IPS-18c (cell line): ENCODE data around the gene ZNF41.
"Not testable (repeated sequence)": the region's sequence is repeated elsewhere in the genome, so short reads cannot be mapped to it uniquely, and the experiment has no call there.

Source experiments
- H3K4me3 ChIP-seq: 2 replicates; pipeline ENCODE4 v1.7.0; 2013; ENCODE audit warnings: low read depth, mild to moderate bottlenecking, low read length, moderate library complexity; ENCODE audit not compliant: insufficient read depth
- H3K9me3 ChIP-seq: one replicate; pipeline ENCODE4 v1.6.1; 2013; ENCODE audit warnings: mild to moderate bottlenecking, low read length, moderate library complexity; ENCODE audit not compliant: control insufficient read depth, insufficient read depth

Gene ZNF41

DNA sequence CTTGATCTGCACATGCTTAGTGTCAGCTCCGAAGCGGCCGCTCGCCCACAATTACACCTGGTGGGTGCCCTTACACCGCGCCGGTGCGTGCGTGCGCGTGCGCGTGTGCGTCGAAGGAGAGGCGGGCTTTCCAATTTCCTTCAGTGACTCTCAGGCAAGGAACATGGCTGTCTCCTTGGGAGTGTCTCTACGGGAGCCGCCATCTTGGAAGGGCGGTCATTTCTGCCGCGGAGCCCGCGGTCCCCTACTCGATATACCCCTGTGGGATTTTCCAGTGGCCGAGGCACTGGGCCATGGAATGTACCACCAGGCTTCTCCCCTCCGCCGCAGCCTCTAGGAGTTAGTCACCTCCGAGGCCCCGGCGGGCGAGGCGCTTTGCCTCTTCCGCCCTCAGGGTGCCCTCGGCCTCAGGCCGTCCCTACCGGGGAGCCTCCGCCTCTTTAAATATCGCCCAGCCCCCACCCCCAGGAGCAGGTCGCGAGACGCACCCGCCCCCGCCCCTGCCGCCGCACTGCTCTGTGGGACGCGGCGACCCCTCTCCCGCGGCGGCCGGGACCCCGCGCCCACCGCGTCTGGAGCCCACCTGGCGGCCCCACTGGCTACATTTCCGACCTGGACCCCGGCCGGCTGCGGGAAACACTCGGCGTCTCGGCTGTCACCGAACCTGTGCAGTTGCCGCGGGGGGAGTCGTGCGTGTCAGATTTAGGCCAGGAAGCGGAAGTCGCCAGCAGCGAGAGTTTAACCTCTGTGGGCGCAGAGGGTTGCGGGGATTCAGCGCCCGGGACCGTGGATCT, at the start of gene ZNF41:
TSS of gene ZNF41 (minus strand) at position 711 of the 794 bp plus-strand sequence. CDS start 15,741 bp downstream, outside the sequence.
- H3K9me3 ChIP-seq: peaks cover 9% of the 10 kb centered on the region
- peak within 1 kb of the TSS; percentile 77 for H3K4me3 ChIP-seq

DNA sequence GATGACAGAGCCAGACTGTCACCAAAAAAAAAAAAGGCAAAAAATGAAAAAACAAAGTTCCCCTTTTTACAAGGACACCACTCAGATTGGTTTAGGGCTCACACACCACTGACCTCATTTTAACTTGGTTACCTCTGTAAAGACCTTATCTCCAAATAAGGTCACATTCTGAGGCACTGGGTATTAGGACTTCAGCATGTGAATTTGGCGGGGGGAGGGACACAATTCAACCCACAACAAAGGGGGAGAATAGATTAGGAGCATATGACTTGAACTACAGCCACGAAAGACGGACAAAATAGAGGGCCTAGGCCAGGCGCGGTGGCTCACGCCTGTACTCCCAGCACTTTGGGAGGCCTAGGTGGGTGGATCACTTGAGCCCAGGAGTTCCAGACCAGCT, 47.0 kb upstream of the ZNF41 start:
- peaks cover 2% of the 10 kb centered on the region for H3K9me3 ChIP-seq
- H3K4me3 ChIP-seq: no peak overlapping the region

DNA sequence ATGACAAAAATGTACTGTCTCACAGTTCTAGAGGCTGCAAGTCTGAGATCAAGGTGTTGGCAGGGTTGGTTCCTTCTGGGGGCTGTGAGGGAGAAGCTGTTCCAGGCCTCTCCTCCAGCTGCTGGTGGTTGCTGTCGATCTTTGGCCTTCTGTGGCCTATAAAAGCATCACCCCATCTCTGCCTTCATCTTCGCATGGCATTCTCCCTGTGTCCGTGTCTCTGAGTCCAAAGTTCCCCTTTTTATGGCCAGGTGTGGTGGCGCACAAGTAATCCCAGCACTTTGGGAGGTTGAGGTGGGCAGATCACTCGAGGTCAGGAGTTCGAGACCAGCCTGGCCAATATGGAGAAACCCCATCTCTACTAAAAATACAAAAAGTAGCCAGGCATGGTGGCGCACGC, 46.5 kb upstream of the ZNF41 start:
- Histone ChIP-seq H3K9me3 (peaks cover 2% of the 10 kb centered on the region), H3K4me3 (no peak overlapping the region)

DNA sequence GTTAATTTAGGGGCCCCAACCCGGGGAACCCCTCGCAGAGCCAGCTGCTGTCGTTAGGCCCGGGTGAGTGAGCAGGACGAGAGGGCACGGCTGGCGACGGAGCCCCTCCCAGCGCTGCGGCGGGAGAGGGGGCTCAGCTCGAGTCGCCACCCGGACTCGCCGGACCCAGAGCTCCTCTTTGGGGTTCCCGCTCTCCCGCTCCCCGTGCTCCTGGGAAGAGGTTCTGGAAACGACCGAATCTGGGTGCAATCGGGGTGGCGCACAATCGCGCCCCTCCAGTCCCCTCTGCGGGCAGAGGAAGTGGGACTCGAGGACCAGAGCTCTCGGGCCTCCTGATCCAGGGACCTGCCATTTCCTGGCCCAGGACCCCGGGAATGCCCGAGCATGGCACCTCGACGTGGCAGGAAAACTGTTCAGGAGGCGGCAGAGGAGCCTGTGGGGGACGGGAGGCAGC, 40.7 kb upstream of the ZNF41 start:
- Histone ChIP-seq H3K4me3 (peak overlapping the region; percentile 50), H3K9me3 (no peaks in the 10 kb centered on the region)

DNA sequence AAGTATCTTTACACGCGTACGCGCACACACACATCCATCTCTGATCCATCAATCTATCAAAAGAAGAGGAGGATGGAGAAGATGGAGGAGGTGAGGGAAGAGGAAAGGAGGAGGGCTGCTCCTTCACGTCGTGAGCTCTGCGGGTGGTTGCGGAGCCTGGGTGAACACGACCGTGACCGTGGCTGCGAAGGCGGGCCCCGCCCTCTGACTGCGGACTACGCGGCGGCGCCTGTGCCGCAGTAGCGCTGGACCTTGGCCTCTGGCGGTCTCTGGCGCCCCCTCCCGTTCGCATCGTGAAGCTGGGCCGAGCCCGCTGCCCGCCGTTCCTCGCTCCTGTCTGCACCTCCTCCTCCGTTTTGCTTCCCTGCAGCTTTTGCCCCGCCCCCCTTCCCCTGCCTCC, 40.3 kb upstream of the ZNF41 start:
- Histone ChIP-seq H3K4me3 (peak overlapping the region; percentile 50; the same call in 1 of the 2 replicates), H3K9me3 (no peaks in the 10 kb centered on the region)

DNA sequence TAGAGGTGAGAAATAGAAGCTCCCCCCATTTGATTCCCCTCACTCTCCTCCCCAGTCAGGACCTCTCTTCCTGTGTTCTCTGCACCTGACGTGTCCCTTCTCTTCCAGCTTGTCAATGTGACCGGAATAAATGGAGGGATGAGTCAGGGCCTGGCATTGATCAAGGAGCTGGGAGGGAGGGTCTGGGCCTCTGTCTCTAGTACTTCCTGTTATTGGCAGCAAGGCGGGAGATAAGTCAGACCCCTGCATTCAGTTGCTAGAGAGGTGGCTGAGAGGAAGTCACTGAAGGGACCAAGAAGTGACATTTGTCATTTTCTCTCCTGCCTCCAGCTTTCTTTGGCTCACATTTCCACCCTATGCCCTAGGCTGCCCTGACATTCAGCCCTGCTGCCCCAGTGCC, 35.1 kb upstream of the ZNF41 start:
- peaks cover 10% of the 10 kb centered on the region for H3K9me3 ChIP-seq
- H3K4me3 ChIP-seq: no peak overlapping the region

DNA sequence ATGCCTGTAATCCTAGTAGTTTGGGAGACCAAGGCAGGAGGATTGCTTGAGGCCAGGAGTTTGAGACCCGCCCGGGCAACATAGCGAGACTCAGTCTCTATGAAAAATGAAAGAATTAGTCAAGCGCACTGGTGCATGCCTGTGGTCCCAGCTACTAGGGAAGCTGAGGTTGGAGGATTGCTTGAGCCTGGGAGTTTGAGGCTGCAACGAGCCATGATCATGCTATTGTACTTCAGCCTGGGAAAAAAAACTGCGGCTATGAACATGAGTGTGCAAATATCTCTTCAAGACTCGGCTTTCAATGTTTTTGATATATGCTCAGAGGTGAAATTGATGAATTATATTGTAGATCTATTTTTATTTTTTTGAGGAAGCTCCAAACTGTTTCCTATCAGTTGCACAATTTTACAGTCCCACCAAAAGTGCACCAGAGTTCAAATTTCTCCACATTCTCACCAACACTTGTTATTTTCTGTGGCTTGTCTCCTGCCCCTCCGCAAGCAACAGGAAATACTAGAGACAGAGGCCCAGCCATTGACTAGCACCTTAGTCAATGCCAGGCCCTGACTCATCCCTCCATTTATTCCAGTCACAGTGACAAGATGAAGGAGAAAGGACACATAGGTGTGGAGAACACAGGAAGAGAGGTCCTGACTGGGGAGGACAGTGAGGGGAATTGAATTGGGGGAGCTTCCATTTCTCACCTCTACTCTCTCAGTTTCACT, 33.1 kb upstream of the ZNF41 start:
- Histone ChIP-seq H3K9me3 (peaks cover 10% of the 10 kb centered on the region), H3K4me3 (no peak overlapping the region)

DNA sequence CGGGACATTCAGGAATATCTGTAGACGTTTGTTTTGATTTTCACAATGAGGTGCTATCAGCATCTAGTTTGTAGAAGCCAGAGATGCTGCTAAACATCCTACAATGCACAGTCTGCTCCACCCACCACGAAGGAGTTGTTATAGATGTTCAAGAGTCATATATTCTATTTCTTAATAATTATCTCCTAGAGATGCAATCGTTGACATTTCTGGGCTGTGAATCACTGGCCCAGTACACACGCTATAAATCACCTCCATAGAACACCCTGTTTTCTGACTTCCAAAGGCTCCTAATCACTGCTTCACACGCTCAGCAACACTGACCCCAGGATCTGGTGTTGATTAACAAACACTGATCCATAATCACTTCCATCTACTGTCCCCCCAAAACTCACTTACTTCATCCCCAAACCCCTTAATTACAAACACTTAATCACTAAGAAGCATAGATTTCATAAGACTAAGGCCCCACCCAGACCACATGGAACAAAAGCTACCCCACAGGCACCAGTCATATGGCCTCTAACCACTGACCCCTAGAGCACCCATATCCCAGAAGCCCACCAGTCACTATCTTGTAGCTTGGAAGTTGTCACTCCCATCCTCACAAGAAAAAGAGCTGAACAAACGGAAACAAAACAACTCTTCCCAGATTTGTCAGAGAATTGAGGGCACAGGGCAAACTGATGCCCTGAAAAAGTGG, 31.7 kb upstream of the ZNF41 start:
- Histone ChIP-seq H3K4me3 (no peak overlapping the region), H3K9me3 (peaks cover 10% of the 10 kb centered on the region)

DNA sequence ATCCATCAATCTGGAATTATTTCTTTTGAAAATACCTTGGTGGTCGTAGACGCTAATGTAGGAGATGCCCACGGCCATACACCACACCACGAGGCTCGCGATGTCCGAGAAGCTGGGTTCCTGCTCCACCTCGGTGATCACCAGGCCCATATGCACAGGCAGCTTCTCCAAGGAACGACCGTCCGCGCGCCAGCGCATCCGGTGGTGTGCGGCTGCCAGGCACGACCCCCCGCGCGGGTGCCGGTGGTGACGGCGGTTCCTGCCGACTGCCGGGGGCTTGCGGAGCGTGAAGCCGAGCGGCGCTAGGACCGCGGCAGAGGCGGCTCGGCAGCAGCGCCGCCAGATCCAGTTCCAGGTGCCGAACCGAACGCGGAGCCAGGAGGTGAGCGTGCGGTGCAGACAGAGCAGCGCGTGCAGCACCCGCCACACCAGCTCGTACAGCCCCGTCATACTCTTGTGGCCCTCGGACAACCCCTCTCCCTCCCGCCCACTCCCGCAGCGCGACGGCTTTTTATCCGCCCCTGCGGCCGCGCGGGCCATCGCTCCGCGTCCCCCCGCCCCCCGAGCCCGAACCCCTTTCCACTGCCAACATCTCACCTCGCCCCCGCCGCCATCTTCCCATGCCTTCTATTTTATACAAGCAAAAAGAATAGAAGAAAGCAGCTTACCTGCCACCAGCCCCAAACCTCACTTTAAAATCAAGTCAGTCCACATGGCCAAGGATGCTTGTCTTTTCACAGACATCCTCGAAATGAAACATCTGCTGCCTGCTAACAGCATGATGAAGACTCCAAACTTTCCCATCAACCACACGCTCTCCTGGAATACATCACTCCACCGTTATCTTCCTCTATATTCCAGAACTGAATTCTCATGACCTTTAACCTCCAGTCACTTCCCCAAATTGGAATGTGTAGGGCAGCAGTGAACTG, 30.3 kb upstream of the ZNF41 start:
- H3K4me3 ChIP-seq: peak overlapping the region; percentile 2; the same call in 1 of the 2 replicates
- H3K9me3 ChIP-seq: not testable (repeated sequence)

DNA sequence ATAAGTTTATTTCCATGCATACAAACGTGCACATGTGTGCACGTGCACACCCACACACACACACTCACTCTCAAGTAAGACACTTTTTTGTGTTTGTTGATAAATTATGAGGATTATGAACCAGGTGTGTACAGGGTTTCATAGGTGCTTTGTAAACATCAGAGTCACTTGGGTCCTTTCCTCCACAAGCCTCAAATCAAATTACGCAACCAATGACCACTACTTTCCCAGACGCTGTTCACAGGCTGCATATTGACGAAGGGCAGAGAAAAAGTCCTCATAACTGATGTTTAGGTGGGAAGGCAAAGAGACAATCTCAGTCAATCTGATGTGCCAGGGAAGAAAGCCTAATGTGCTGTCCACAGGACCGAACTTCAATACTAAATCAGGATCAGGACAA, 29.4 kb upstream of the ZNF41 start:
- not testable (repeated sequence) for H3K4me3 ChIP-seq, H3K9me3 ChIP-seq

DNA sequence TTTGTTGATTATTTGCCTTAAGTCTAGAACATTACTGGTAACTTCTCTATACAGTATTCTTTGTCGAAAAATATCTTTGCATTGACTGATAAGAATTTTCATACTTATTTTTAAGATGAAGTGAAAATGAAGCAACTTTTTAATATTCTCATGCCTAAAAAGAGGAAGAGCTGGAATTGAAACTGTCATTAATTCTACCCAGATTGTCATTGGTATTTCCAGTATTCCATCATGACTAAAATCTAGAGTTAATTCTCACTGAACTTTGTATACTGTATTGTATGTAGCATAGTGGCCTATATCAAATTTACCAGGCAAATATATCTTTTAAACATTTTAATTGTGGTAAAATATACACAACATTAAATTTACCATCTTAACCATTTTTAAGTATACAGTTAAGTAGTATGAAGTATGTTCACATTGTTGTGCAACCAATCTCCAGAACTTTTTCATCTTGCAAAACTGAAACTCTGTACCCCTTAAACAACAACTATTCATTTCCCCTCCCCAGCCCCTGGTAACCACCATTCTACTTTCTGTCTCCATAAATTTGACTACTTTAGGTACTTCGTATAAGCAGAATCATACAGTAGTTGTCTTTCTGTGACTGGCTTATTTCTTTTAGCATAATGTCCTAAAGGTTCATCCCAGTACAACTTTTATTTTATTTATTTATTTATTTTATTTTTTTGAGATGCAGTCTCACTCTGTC, 24.3 kb upstream of the ZNF41 start:
- Histone ChIP-seq H3K9me3 (no peaks in the 10 kb centered on the region), H3K4me3 (no peak overlapping the region)

DNA sequence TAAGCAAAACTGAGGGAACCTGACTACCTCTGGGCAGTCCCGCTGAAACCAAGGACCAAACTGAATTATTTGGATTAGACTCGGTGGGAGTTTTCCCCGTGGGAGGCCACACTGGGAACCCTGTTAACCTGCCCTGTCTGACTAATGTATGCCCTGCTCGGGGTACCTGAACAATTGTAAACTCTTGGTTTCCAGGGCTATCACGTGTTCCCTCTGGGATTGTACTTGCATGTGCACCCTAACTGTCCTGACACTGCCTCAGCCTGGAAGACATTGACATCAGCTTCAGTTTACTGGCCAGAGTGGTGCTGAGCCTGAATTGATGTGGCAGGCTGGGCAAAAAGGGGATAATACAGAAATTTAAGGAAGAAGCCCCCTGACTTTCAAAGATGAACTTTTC, 20.1 kb upstream of the ZNF41 start:
- no peak overlapping the region for H3K4me3 ChIP-seq

DNA sequence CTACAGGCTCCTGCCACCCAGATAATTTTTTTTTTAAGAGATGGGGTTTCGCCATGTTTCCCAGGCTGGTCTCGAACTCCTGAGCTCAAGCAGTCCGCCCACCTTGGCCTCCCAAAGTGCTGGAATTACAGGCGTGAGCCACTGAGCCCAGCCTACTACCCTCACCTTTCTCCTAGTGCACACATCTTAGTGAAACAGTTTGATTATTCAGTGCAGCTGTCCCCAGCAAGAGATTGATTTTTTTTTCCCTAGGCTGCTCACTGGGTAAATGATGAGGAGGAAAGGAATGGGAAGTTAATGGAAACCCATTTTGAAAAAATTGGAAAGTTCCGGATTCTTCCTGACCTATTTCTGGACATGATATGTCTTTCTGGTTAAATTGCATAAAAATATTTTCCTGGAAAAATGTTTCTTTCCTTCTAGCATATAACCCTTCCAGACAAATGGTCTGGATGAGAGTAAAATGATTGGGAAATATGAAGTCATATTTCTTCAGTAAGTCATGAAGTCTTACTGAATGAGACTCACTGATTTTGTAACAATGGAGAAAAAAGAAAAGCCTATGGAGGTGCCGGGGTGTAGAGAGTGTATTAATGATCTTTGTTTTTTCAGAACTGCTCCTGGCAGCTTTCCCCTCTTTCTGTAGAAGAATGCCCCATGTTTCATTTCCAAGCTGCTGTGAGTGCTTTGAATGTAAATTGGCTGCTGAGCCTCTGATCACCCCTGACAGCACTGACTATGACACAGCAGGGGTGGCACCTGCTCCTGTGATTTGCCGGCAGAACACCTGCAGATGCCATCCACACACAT, 19.5 kb upstream of the ZNF41 start:
- no peak overlapping the region for H3K4me3 ChIP-seq

More for the DNA sequence above, 20.1 kb upstream of the ZNF41 start:
- no peaks in the 10 kb centered on the region for H3K9me3 ChIP-seq

DNA sequence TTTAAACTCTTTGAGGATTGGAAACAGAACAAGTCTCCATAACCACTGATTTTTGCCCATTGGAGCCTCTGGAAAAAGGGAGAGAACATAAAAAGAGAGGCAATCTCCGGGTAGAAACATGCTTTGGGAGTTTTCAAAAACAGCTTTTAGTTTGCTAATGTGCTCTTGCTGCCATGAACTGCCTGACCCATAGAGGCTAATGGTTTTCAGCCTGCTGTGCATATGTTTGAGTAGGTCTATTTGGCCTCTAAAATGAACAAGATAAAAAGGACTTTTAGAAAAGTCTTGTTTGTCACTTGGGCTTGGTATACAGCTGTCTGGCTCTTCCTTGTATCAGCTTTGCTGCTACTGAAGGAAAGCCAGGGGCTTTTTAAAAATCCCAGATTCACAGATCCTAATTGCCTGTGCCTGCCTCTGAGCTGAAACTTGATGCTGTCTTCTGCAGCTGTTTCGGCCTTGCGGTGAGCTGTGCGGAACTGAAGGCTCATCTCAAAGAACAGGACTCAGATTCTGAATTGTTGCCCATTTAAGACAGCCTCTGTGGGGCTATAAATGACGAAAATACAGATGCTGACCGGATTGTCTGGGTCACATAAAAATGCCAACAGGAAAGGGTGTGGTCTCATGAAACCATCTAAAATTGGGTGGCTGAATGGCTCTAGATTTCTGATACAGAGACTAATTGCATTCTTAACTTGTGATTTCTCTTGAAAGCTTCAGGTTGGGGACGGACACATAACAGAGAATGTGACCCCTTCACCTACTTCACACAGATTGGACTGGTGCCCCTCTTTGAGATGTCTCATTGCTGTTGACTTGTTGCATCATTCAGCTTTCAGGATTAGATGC, 18.4 kb upstream of the ZNF41 start:
- no peaks in the 10 kb centered on the region for H3K9me3 ChIP-seq
- H3K4me3 ChIP-seq: no peak overlapping the region

More for the DNA sequence above, 19.5 kb upstream of the ZNF41 start:
- no peaks in the 10 kb centered on the region for H3K9me3 ChIP-seq

DNA sequence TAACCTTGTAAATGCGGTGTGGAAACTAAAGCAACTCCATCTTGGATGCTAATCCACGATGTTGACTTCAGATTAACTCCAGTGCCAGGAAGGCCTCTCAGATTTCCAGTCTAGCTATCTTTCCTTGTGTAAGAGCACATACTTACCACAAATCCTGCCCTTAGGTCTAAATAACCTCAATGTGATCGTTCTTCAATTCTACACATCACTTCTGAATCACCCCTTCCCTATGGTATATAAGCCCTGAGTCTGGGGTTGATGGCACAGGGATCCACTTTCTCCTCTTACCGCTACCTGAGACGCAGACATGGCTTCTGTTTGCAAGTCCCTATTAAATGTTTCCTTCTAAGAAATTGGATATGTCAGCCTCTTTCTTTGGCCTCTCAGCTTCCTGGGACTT, 17.5 kb upstream of the ZNF41 start:
- H3K9me3 ChIP-seq: peaks cover 3% of the 10 kb centered on the region
- no peak overlapping the region for H3K4me3 ChIP-seq
